NCI-H1417 (cell line): ENCODE measurements around the gene KRT78.

Source experiments
- DNase-seq, 3 experiments: peaks; one replicate each; lab custom pipeline; 2025; lab: John Stamatoyannopoulos, UW

Gene KRT78

GRCh38 chr12:52812073-52812400 is 36.8 kb downstream of the KRT78 start:
- DNase-seq: no peak

DNA sequence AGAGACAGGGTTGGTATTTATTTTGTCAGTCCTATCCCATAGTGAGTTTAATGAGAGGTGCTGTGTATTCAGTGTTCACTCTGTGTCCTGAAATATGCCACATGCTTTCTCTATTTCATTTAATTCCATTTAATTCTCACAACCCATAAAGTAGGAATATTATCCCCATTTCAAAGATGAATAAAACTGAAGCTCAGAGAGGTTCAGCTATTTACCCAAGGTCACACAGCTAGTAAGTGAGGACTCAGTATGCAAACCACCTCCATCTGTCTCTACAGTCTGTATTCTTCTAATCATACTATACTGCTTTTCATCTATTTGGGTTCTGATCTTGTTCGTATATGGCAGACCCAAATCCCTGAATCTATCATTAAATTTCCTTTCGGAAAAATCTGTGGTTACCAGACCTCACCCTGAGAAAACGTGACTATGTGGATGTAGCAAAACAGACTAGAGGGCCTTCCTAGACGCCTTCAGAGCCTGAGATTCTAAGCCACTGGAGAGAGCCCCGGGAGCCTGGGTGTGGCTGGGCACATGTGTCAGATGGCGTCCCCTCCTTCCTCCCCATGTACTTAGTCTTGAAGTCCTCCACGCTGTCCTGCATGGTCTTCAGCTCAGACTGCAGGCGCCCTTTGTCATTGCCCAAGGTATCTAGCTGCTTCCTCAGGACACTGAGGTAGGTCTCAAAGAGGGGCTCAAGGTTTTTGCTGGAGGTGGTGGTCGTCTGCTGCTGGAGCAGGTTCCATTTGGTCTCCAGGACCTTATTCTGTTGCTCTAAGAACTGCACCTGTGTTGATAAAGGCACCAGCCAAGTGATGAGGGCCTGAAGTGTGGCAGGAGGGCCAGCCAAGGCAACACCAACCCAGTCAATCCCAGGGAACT is 37.4 kb downstream of the KRT78 start:
- no peak for DNase-seq

GRCh38 chr12:52810554-52810953 is 38.2 kb downstream of the KRT78 start:
- no peak for DNase-seq

GRCh38 chr12:52809166-52809565 is 39.6 kb downstream of the KRT78 start:
- no peak for DNase-seq

DNA sequence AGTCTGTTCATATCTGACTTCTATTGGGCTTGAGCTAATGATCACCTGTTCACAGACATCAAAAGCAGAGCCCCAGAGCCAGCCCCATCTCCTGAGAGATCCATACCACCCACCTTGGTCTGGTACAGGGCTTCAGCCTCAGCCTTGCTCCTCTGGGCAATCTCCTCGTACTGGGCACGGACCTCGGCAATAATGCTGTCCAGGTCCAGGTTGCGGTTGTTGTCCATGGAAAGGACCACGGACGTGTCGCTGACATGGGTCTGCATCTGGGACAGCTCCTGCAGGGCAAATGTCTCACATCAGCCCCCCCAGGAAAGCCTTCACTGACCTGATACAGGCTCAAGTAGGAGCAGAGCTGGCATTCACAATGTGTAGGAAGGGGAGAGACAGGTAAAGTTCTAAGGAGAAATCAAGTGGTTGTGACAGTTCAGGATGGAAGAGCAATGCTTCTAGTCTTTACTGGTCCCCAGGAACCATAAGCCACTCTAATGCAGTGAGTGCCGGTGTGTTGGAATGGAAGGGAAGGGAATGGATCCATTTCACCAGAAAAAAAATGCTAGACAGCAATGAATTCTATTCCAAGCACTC is 40.1 kb downstream of the KRT78 start:
- no peak for DNase-seq

DNA sequence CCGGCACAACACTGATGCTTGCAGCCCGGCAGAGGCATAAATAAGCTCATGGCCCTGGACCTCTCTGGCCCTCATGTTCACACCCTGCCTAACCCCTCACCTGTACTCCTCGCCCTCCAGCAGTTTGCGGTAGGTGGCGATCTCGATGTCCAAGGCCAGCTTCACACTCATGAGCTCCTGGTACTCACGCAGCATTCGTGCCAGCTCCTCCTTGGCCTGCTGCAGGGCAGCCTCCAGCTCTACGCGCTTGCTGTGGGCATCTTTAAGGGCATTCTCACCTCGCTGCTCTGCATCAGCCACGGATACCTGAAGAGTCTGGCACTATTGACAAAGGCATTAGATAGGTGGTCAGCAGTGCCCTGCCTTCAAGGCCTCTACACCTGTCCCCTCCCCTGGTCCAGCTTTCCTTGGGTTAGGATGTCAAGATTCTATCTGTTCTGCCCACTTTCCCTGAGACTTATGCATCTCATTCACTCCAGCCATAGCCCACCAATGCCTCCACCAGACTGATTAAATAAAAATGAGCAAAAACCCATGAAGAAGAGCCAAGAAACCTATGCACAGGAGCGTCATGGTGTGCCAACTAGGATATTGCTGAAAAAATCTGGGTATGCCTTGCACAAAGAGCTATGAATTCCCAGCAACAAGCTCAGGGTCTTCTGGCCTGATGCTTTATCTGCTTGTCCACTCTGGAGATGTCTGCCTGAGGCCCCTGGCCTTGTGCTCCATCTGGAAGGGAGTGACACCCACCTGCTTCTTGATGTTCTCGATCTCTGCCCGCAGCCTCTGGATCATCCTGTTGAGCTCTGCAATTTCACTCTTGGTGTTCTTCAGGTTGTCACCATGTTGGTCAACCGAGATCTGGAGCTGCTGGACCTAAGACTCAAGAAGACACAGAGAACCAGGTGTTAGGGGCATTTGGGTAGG is 41.0 kb downstream of the KRT78 start:
- DNase-seq: no peak

DNA sequence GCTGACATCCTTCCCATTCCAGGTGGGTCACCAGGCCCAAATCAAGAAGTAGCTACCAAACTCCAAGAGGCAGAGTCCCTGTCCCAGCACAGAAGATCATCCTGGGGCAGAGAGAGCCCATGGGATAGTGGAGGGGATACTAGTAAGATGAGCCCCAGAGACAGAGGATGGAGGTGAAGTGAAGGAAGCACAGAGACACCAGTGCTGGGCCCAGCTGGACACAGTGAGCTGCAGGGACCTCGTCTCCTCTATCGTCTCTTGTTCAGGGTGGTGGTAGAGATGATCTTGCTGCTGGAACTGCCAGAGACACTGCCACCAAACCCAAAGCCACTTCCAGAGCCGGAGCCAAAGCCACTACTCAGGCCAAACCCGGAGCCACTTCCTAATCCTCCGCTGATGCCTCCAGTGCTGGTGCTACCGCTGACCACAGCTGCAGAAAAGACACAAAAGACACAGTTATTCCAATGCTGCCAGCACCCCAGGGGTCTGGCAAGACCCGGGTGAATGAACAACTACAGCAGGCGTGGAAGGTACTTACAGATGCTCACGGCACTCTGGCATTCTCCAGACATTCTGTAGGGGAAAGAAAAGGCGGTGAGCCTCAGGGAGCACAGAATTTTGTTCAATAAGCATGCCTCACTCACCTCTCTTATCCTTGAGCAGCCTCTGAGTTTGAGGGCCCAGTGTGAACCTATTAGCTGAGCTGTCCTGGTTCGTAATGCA is 41.8 kb downstream of the KRT78 start:
- DNase-seq: no peak

GRCh38 chr12:52806169-52806811 is 42.5 kb downstream of the KRT78 start:
- DNase-seq: no peak

- DNase-seq: no peak
These were observed 43.1 kb downstream of the KRT78 start for GRCh38 chr12:52805739-52806138.

GRCh38 chr12:52805000-52805399 is 43.8 kb downstream of the KRT78 start:
- no peak for DNase-seq

GRCh38 chr12:52802442-52802841 is 46.4 kb downstream of the KRT78 start:
- DNase-seq: no peak

DNA sequence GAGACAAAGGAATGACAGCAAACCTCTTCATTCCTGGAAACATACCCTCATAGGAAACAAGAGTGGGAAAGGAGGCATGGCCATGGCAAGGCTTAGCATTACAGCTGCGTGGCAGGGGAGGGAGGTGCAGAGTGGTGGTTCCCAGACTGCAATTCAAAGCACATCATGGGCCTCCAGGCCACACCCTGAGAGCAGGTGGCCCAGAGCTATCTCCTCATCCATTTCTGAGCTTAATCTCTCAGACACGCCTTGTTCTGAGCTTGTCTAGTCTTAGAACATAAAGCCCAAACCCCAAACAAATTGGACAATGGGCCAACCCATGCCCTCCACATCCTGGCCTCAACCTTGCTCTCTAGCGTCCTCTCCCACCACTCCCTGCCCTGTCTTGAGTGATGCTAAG is 47.0 kb downstream of the KRT78 start:
- peak in 1 of 3 experiments; percentile 21 for DNase-seq

DNA sequence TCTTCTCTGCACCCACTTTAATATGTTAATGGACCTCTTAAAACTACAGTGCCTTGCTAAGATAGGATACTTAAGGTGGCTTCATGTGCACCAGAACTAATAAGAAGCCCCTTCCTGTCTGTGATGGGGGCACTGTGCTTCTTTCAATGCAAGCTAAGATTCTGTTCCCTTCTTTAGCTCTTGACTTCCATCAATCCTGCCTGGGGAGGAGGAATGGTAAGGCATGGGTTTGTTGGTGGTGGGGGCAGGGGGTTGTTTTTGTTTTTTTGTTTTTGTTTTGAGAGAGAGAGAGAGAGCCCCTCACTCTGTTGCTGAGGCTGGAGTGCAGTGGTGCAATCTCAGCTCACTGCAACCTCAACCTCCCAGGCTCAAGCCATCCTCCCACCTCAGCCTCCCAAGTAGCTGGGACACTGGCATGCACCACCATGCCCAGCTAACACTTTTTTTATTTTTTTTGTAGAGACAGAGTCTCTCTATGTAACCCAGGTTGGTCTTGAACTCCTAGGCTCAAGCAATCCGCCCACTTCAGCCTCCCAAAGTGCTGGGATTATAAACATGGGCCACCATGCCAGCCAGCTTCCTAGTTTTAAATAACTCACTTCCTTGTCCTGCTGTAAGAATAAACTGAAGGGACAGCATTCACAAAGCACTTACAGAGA is 48.4 kb downstream of the KRT78 start:
- no peak for DNase-seq

DNA sequence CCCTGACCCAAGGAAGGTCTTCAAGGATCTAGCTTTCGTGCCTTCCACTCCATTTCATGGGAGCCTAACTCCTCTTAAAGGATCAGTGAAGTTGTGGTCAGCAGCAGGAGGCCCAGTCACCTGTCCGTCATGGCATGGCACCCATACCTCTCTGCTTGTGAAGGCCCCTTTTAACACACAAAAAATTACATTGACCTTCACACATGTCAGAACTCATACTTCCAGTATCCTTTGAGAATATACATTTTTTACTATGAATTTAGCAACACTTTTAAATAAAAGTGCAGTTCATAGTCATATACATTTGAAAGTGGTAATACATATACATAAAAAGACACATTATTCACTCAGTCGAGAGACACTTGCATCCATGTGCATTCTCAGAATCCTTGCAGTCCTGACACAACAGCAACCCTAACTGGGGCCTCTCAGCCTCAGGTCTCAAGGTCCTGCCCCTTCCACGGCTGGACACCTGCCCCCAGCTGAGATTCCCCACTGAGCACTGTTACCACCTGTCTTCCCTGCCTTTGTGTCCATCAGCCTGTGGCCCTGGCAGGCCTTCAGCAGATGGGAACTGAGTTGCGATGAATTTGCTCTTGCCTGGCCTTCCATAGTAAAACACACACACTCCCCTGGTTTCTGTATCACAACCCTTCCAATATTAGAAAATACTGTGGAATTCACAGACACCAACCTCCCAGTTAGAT is 49.1 kb downstream of the KRT78 start:
- peak in 1 of 3 experiments; percentile 38 for DNase-seq

GRCh38 chr12:52798671-52799504 is 49.9 kb downstream of the KRT78 start:
- no peak for DNase-seq

DNA sequence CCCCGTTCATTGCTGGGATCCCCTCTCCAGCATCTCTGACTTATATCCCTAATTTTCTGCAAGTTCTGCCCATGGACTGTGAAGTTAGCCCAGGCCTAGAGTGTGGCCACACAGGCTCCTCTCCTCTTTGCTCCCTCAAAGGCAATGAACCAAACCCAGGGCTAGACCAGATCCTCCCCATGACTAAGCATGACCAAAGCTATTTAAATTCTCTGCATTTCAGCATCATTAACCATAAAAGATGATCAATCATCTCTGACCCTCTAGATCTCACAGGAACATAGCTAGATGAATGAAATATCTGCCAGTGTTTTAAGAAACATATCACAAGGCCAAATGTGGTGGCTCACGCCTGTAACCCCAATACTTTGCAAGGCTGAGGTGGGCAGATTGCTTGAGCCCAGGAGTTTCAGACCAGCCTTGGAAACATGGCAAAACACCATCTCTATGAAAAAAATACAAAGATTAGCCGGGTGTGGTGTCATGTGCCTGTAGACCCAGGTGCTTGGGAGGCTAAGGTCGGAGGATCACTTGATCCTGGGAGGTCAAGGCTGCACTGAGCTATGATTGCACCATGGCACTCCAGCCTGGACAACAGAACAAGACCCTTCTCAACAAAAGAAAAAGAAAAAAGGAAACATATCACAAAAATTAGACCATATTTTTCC is 50.7 kb downstream of the KRT78 start:
- DNase-seq: no peak

GRCh38 chr12:52797529-52797894 is 51.3 kb downstream of the KRT78 start:
- DNase-seq: no peak

DNA sequence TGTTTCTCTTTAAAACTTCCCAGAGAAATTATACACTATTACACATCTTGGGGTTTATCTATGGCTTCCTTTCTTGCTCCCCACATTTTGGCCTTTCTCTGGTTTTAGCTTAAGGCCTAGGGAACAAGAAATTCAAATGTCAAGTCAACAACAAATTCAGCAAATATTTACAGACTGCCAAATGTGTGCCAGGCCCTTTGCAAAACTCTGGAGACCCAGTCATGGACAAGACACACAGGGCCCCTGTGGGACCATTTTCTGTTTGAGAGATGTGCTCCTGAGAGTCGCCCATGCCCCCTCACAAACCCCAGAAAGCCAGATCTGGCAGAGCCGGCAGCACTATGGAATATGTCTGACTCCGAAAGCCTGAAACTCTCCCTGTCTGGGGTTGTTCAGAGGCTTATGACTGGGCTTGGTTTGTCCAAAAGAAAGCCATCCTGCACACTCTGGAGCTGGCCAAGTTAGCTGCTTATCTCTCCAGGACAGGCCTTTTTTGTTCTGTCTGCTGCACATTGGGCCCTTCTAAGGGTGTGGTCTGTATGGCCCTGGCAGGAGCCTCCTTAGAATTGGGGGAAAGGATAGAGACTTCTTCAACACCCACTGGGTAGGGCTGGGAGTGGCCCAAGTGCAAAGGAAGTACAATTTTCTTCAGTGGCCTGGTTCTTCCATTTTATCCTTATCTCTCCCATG is 51.8 kb downstream of the KRT78 start:
- DNase-seq: no peak
